Adrenal gland (tissue), 5 donors: ENCODE measurements around the gene SPRYD7.

Experiments
- POLR2A ChIP-seq, 2 donors: fragments of 450-650 bp; IDR thresholded peaks; one replicate each; pipeline ENCODE4 v1.6.1; 2017; ENCODE audit warnings: antibody characterized with exemption in 2 of 2, mild to moderate bottlenecking in 2 of 2, moderate library complexity in 1 of 2
- TF ChIP-seq, protein P1 (sequence below), 6 experiments: fragments of 450-650 bp in 4 of 6; fragments of 200-600 bp in 2 of 6; sonication (generic) in 1 of 6; IDR thresholded peaks; 1 replicate in 5 of 6; 2 replicates in 1 of 6; pipeline versions ENCODE4 v1.5.1 to v1.8.0; 2016 to 2021; ENCODE audit warnings: antibody characterized with exemption in 6 of 6, mild to moderate bottlenecking in 2 of 6, moderate library complexity in 1 of 6
- donor health status: DM: no; HTN: no; CAD: no.

GRCh38 chr13:49953560-49953959, 17.4 kb upstream of the SPRYD7 start:
- TF ChIP-seq, protein P1, sequence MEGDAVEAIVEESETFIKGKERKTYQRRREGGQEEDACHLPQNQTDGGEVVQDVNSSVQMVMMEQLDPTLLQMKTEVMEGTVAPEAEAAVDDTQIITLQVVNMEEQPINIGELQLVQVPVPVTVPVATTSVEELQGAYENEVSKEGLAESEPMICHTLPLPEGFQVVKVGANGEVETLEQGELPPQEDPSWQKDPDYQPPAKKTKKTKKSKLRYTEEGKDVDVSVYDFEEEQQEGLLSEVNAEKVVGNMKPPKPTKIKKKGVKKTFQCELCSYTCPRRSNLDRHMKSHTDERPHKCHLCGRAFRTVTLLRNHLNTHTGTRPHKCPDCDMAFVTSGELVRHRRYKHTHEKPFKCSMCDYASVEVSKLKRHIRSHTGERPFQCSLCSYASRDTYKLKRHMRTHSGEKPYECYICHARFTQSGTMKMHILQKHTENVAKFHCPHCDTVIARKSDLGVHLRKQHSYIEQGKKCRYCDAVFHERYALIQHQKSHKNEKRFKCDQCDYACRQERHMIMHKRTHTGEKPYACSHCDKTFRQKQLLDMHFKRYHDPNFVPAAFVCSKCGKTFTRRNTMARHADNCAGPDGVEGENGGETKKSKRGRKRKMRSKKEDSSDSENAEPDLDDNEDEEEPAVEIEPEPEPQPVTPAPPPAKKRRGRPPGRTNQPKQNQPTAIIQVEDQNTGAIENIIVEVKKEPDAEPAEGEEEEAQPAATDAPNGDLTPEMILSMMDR (IDR thresholded peaks at IDR 0.05): no peak
- no peak for TF ChIP-seq POLR2A (IDR thresholded peaks at IDR 0.05)
